ENCODE measurements around the gene SGPP1.
"Not testable (repeated sequence)": the region's sequence is repeated elsewhere in the genome, so short reads cannot be mapped to it uniquely, and the experiment has no call there.

The SGPP1 gene

DNA sequence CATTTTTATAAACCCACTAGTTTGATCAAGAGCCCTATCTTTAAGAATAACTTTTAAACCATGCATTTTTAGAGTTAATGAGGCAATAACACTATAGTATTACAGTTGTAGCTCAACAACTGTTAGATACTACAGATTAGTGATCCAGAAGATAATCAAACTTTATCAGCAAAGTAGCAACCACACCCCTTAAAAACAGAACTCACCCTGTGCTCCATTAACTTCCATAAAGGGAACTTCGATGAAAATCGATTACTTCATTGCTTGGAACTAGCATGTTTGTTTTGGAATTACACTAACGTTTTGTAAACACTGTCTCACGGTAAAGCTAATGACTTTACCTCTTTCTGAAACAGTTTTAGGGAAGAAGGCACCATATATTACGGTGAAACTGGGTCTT lies 1.4 kb downstream of the SGPP1 start:
- no peak for DNase-seq (ENCODE audit: low spot score)

DNA sequence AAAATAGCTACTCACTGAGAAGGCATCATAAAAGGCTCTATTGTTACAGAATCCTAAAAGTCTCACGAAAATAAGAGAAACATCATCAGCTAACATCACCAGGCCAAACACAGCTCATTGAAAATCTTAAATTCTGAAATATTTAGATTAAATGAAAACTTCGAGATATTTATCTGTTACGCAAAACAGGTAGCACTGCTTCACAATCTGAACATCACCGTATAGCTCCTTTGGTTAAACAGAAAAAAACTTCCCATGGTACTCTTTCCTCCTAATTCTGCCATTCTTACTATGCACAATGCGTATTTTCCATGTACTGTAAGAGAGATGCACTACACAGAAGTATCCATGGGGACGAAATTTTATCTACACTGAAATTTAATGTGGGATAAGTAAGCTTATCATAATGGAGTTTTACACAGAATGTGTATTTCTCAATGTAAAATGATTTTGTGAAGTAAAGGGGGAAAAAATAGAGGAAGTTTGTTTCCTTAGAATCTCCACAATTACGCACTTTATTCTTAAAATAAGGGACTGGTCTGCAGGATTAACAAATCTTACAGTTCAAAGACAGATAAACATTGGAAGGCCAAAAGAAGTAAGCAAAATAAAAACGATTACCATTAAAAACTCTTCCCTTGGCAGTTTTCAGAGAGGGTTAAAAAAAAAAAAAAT lies 1.9 kb downstream of the SGPP1 start:
- no peak for DNase-seq (ENCODE audit: low spot score)

DNA sequence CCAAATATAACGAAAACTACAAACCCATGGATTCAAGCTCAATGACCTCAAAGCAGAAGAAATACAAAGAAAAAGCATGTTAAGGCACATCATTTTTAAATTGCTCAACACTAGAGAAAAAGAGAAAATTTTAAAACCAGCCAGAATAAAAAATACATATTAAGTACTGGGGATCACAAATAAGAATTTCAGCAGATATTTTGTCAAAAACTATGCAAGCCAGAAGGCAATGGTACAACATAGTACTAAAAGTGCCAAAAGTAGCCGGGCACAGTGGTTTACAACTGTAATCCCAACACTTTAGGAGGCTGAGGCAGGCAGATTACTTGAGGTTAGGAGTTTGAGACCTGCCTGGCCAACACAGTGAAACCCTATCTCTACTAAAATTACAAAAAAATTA lies 10.2 kb downstream of the SGPP1 start:
- DNase-seq (ENCODE audit: low spot score), result no peak

DNA sequence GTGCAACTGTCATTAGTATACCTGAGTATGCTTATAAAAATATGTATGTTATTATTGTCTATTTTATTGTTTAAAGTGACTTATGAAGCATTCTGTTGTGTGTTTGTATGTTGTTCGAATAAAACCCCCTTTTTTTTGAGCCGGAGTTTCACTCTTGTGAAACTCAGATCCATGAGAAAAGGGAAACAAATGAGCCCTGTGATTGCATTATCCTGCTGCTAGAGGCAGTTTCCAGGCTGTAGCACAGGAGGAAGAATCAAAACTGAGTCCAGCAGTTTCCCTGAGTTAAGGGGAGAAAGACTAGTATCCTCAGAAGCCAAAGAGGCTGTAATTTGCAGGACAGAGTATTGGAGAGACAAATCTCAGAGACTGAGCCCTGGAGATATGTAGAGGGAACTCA lies 12.5 kb downstream of the SGPP1 start:
- no peak for DNase-seq (ENCODE audit: low spot score)

DNA sequence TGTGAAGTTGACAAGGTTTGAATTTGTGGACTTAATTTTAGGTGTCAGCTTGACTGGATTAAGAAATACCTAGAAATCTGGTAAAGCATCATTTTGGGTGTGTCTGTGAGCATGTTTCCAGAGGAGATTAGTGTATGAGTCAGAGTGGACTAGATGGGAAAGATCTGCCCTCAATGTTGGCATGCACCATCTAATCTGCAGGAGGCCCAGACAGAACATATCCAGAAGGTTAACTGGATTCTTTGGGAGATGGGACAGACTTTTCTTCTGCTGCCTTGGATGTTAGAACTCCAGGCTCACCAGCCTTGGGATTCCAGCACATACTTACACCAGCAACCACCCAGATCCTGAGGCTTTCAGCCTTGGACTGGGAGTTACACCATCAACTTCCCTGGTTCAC lies 14.1 kb downstream of the SGPP1 start:
- no peak for DNase-seq (ENCODE audit: low spot score)

DNA sequence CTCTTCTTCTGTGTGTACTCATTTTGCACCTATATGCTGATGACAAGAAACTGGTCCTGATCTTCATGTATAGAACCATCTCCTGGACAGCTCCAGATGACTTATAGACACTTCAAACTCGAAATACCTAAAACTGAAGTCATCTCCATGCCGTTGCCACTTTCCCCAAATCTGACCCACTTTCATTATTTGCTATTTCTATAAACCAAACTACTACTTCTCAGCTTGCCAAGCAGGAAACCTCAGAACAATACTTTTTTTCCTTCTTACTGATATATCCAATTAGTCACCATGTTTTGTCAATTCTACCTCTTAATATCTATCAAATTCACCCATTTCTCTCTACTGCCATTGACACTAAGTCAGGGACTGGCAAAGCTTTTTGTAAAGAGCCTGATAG lies 14.8 kb downstream of the SGPP1 start:
- DNase-seq (ENCODE audit: low spot score), result no peak

DNA sequence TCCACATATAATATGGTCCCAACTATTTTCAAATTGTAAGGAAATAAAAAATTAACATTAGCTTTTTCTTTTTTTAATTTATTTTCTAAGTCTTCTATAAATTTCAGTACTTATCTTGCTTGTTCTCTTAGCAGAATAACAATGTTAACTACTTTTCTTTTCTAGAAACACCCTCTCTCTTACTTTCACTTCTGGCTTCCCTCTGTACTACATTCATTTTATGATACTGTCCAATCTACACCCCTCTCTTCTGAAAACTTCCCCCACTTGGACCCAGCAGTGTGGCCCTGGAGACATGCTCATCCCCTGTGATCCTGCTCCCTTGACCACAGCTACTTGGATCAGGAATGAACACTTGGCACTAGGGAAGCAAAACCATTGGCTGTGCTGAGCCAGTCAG lies 15.7 kb downstream of the SGPP1 start:
- no peak for DNase-seq (ENCODE audit: low spot score)

DNA sequence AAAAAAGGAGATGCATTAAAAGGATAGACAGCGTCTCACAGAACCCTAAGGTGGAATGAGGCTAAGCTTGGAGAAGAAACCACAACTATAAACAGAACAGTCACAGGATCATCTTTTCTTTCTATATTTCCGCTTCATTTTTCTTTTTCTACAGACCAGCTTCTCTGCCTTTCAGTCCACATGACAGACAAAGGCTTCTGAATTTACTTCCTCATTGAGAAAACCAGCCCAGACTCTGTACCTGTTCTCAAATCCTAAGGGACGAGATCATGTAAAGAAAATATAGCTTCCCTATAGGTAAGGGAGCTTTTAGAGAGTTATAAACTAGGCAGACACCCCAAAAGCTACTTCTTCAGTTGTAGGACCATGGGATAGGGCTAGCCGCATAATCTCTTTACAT lies 17.4 kb downstream of the SGPP1 start:
- no peak for DNase-seq (ENCODE audit: low spot score)

DNA sequence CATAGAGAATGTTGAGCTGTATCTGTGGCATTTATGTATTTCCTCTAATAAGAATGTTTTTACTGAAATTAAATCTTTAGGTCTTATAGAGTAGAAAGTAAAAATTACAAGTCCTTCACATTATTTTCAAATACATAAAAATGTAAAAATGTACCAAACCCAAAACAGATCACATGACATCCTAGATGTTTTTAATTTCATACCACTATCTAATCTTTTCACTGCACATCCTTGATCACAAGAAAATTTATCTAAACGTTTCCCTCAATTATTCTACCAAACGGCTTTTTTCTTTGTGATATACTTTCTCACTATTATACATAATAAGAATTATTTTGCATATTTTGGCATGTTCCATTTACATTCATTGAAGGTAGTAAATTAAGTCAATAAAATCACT lies 18.3 kb downstream of the SGPP1 start:
- no peak for DNase-seq (ENCODE audit: low spot score)

DNA sequence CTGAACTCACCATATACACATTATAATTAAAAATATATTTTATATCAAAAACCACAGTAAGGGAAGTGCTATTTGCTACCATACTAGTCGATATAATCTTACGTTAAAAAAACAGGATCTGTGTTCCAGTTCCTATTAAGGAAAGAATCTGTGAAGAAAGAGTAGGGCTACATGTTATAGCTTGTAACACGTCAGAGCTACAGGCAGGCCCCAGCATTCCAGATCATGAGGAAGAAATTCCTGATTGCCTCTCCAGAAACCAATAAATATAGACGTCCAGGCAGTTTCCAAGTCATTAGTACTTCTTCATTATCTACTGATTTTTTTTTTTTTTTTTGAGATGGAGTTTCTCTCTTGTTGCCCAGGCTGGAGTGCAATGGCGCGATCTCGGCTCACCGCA lies 20.6 kb downstream of the SGPP1 start:
- DNase-seq (ENCODE audit: low spot score), result no peak

DNA sequence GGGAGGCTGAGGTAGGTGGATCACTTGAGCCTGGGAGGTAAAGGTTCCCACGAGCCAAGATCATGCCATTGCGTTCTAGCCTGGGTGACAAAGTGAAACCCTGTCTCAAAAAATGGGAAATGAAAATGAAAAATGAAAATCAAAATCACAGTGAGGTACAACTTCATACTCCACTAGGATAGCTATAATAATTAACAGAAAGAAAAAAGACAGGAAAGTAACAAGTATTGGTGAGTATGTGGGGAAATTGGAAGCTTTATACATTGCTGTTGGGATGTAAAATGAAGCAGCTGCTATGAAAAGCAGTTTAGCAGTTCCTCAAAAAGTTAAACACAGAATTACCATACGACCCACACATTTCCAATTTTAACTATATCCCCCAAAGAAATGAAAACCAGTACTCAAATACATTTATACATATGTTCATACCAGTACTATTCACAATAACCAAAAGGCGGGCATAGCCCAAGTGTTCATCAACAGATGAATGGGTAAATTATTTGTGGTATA lies 22.2 kb downstream of the SGPP1 start:
- no peak for DNase-seq (ENCODE audit: low spot score)

DNA sequence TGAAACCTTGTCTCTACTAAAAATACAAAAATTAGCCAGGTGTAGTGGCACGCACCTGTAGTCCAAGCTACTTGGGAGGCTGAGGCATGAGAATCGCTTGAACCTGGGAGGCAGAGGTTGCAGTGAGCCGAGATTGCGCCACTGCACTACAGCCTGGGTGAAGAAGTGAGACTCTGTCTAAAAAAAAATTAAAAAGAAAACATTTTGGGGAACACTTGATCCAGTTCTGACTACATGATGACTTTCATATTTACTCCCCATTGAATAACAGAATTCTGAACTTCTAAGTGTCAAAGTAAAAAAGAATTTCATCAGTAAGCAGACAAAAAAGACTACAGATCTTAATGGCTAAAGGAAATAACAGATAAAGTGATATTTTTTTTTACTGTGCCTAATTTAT lies 25.3 kb downstream of the SGPP1 start:
- DNase-seq (ENCODE audit: low spot score), result not testable (repeated sequence)

DNA sequence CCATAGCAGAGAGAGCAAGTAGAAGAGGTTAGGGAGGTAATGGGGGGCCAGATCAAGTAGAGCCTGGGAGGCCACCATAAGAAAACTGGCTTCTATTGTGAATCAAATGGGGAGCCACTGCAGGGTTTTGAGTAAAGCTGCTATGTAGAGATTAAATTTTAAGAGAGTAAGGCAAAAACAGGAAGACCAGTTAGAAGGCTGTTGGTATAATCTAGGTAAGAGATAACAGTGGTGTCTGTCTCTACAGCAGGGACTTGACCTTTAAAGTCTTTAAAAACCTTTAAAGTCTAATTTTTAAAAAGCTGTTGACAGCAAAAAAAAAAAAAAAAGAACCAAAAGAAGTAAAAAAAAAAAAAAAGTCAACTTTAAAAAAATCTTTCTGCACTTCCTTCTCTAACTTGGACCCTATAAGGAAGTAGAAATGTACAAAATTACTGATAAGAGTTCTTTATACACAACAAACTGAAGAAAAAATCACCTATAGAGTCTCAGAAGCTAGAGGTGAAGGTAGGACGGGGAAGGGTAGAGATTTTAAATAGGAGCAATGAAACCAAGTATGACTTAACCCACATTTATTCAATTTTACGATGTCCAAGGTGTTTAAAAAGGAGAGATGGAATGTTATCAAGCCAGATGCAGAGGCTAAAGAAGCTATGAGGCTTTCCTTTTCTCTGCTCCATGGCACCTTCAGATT lies 26.1 kb downstream of the SGPP1 start:
- DNase-seq (ENCODE audit: low spot score), result no peak

DNA sequence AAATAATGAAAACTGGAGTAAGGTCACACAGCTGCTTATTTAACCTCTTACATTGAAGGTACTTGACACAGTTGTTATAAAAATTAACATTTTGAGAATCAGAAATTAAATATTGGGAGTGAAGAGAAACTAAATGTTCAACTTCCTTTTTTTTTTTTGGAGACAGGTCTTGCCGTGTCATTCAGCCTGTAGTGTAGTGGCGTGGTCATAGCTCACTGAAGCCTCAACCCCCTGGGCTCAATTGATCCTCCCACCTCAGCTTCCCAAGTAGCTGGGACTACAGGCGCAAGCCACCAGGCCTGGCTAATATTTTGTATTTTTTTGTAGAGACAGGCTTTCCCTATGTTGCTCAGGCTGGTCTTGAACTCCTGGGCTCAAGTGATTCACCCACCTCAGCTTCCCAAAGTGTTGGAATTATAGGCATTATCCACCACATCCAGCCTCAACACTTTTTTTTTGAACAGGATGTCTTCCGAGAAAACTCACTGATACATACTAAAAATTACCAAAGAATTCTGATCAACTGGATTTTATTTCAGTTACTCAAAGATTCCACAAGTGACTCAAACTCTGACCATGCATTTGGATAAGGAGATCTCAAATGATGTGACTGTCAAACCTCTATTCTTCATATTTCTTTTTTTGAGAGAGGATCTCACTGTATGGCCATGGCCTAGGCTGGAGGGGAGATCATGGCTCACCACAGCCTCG lies 35.4 kb downstream of the SGPP1 start:
- DNase-seq (ENCODE audit: low spot score), result no peak

DNA sequence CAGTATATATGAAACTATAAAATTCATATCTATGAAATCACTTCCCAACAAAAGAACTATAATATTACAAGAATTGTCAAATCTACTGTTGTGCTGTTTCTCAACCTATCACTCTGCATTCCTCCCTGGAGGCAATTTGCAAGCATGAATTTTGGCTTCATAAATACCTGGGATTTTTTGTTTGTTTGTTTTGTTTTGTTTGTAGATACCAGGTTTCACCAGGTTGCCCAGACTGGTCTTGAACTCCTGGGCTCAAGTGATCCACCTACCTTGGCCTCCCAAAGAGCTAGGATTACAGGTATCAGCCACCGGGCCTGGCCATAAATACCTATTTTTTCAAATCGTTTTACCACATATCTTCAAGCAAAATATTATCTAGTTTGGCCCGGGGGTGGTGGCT lies 38.7 kb downstream of the SGPP1 start:
- DNase-seq (ENCODE audit: low spot score), result no peak

DNA sequence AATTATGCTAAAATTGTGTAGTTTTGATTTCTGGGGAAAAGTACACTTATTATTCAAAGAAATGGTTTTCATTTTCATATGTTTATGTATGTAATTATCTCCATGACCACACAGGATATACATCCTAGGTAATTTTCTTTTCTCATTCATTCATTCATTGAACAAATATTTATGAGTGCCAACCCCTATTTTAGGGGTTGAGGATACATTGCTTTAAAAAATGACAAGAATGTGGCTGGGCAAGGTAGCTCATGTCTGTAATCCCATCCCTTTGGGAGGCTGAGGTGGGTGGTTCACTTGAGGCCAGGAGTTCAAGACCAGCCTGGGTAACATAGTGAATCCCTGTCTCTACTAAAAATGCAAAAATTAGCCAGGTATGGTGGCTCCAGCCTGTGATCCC lies 40.9 kb downstream of the SGPP1 start:
- no peak for DNase-seq (ENCODE audit: low spot score)

DNA sequence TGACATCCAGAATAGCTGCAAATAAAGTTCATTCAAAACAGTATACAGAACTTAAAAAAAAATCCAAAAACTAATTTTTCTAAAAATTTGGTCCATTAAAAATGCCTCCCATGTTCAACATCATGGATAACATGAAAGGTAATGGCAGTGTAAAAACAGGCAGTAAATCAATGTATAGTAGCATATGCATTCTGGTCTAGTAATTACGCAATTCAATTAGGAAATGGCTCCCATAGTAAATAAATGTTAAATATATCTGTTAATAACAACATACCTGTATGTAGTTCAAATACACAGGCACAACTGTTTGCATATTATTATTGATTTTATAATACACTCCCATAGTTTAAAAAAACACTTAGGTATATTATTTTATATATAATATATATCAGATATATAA lies 42.5 kb downstream of the SGPP1 start:
- no peak for DNase-seq (ENCODE audit: low spot score)

DNA sequence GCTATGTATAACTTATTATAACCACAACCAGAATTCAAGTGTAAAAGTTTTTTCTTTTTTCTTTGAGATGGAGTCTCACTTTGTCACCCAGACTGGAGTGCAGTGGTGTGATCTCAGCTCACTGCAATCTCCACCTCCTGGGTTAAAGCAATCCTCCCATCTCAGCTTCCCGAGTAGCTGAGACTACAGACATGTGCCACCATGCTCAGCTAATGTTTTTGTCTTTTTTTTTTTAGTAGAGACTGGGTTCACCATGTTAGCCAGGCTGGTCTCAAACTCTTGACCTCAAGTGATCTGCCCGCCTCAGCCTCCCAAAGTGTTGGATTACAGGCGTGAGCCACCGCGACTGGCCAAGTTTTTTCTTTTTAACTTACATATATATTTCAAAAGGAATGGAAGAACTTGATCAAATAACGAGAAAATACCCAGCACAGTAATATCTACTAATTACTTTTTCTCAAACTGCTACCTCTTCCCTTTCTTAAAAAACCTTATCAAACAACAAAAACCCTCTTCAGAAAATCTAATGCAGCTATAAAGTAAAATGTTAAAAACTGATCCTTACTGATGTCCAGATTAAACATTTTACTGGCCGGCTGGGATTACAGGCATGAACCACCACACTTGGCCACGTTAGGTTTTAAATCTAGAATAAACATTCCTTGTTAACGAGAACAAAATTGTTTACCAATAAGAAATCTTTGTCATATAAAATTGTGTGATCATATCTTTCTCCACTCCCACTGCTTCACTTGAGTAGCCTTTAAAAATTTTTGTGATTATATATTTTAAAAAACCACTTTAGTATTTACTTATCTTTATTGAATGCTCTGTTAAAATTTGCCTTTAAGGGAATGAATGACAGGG lies 44.9 kb downstream of the SGPP1 start:
- no peak for DNase-seq (ENCODE audit: low spot score)

DNA sequence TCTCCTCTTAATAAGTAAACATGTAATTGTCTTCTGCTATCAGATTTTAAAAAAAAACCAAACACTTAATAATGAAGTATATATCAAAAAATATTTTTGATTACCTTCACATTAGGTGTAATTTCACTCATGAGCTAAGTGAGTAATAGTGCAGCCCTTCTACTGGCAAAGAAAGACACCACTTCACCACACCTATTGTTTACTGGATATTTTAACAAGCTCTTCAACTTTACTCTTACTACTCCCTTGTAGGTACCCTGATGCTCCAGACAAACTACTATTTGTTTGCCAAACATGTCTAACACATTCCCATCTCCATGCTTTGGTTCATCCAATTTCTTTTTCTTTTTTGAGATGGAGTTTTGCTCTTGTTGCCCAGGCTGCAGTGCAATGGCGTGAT lies 49.3 kb downstream of the SGPP1 start:
- no peak for DNase-seq (ENCODE audit: low spot score)

DNA sequence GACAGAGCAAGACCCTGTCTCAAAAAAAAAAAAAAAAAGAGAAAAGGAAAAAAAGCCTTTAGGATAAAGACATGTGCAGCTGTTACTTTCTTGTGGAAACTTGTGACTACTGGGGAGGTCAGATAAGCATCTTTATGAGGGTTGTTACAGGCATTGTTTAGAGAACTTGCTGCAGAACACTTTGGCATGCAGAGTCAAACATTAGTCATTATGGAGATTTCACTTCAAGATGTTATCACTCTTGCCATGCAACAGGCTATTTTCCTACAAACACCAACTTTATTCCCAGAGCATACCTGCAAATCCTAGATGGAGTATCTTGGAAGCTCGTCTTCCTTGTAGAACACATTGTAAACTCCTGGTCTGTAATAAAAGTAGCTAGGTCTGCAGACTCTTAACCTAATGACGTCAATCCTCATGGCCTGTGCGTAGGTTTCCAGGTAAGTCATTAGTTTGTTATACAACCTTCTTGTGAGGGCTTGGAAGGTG lies 49.9 kb downstream of the SGPP1 start:
- peak; percentile 6 for DNase-seq (ENCODE audit: low spot score)

DNA sequence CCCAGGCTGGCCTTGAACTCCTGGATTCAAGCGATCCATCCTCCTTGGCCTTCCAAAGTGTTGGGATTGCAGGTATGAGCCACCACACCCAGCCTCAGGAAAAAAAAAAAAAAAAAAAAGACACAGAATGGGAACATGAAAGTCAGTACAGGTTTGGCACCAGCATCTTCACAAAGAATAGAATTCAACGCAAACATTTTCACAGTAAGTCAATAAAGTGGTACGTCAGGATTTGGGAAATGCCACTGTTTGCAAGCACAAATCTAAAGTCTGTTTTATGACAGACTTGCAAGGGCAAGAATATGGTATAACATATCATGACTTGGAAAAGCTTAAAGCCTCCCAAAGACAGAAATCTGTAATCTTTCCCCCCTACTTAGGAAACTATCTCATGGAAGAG lies 51.2 kb downstream of the SGPP1 start:
- no peak for DNase-seq (ENCODE audit: low spot score)

DNA sequence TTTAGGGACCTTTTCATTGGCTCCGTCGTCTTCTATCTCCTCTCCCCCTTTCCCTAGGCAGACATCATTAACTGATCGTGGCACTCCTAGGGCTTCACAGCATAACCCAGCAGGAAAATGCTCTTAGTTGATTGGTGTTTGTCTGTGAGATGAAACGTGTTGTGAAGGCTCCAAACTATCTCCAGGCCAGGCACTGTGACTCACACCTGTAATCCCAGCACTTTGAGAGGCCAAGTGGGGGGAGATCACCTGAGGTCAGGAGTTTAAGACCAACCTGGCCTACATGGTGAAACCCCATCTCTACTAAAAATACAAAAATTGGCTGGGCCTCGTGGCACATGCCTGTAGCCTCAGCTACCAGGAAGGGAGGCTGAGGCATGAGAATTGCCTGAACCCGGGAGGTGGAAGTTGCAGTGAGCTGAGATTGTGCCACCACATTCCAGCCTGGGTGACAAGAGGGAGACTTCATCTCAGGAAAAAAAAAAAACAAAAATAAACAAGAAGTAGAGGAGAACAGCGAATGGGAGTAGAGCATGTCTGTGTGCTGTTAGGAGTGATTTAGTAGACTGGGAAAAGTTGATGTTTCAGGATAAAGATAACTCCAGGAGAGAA lies 53.9 kb downstream of the SGPP1 start:
- DNase-seq (ENCODE audit: low spot score), result no peak

Data from COLO829 (cell line).